NT2/D1 (cell line): ENCODE measurements around the gene KMT2C.
"Not testable (repeated sequence)": the region's sequence is repeated elsewhere in the genome, so short reads cannot be mapped to it uniquely, and the experiment has no call there.

Source experiments
- YY1 ChIP-seq: IDR thresholded peaks from 2 replicates; pipeline ENCODE4 v1.6.1; 2011; ENCODE audit not compliant: insufficient read length, insufficient read depth
- ZNF274 ChIP-seq: IDR thresholded peaks from 2 replicates; pipeline ENCODE4 v1.6.1; 2011; ENCODE audit warnings: mild to moderate bottlenecking, low read depth, low read length

DNA sequence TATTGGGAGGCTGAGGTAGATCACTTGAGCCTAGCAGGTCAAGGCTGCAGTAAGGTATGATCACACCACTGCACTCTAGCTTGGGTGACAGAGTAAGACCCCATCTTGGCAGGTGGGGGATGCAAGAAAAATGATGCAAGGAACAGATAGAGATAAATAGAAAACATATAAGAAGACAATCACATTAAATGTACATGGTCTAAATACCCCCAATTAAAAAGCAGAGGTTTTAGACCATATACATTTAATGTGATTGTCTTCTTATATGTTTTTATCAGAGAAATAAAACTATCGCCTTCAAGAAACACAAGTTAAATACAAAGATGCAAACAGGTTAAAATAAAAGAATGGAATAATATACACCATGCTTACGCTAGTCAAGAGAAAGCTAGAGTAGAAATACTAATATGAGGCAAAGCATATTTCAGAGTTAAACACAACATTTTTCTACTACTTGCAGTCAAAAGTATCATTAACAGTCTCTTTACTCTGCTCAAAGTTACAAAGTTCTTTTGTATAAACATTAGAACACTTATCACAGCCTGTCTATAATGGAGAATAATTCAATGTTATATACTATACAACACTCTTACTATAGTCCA lies 136.2 kb downstream of the KMT2C start:
- TF ChIP-seq YY1, ZNF274: not testable (repeated sequence)
